Retinal pigment epithelial cell (primary cell): ENCODE measurements around the gene DLGAP1.
"Not testable (repeated sequence)": the region's sequence is repeated elsewhere in the genome, so short reads cannot be mapped to it uniquely, and the experiment has no call there.

Experiments
- DNase-seq: peaks from one replicate; pipeline ENCODE4 v3.0.0-alpha.2; 2010; ENCODE audit warnings: low read depth
- H3K4me3 ChIP-seq: 2 replicates; pipeline ENCODE4 v1.5.1; 2011; ENCODE audit warnings: mild to moderate bottlenecking, low read length, control low read depth, moderate library complexity
- CTCF ChIP-seq: conservative IDR thresholded peaks from 2 replicates; pipeline ENCODE4 v1.5.1; 2011; ENCODE audit warnings: low read depth, low read length, control low read depth, inconsistent platforms

The DLGAP1 gene

GRCh38 chr18:3652380-3653262 lies 802.5 kb downstream of the DLGAP1 start:
- peak; percentile 22 for TF ChIP-seq CTCF
- DNase-seq: peak; percentile 84
- H3K4me3 ChIP-seq: no peak overlapping the region

GRCh38 chr18:3651266-3651665 lies 803.8 kb downstream of the DLGAP1 start:
- DNase-seq: no peak
- no peak for TF ChIP-seq CTCF
- H3K4me3 ChIP-seq: no peak overlapping the region

- not testable (repeated sequence) for DNase-seq, H3K4me3 ChIP-seq
These were observed 804.5 kb downstream of the DLGAP1 start for GRCh38 chr18:3650521-3651042.

- no peak for DNase-seq
- no peak overlapping the region for H3K4me3 ChIP-seq
- TF ChIP-seq CTCF: no peak
These were observed 805.3 kb downstream of the DLGAP1 start for GRCh38 chr18:3649633-3650426.

GRCh38 chr18:3649135-3649632 lies 805.9 kb downstream of the DLGAP1 start:
- no peak overlapping the region for H3K4me3 ChIP-seq
- DNase-seq: no peak
- TF ChIP-seq CTCF: no peak

GRCh38 chr18:3648641-3649040 lies 806.5 kb downstream of the DLGAP1 start:
- no peak overlapping the region for H3K4me3 ChIP-seq
- no peak for TF ChIP-seq CTCF
- no peak for DNase-seq

GRCh38 chr18:3648200-3648599 lies 806.9 kb downstream of the DLGAP1 start:
- no peak for TF ChIP-seq CTCF
- no peak for DNase-seq
- H3K4me3 ChIP-seq: no peak overlapping the region
